ENCODE measurements around the gene LHX6.

GRCh38 chr9:122252796-122253195, 24.0 kb upstream of the LHX6 start:
- TF ChIP-seq CTCF (conservative IDR thresholded peaks at IDR 0.05 in 1 of 2, IDR thresholded peaks at IDR 0.05 in 1 of 2; ENCODE audit: low read depth in 1 of 2, low read length in 2 of 2), result no peak
- TF ChIP-seq EZH2 (IDR thresholded peaks at IDR 0.05; ENCODE audit: low read length, missing control alignments), result no peak

Data from fibroblast of lung (primary cell).